ENCODE data around the gene MTHFD2L.

MTHFD2L gene

DNA sequence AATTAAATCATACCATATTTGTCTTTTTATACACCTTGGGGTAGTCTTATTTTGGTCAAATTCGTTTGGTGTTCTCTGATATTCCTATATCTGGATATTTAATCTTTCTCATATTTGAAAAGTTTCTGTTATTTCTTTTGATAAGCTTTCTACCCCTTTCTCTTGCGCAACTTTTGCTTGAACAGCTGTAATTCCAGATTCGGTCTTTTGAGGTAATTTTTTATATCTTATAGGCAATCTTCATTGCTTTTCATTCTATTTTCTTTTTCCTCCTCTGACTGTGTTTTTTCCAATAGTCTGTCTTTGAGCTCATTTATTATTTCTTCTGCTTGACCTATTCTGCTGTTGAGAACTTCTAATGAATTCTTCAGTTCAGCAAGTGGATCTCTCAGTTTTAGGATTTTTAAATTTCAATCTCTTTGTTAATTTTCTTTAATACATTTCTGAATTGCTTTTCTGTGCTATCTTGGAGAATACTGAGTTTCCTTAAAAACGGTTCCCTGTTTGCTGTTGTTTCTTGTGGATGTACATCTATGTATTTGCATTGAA lies 11.3 kb upstream of the MTHFD2L start:
- no peak overlapping the region for H3K9ac ChIP-seq (ENCODE audit: low read length)
- H3K4me3 ChIP-seq (ENCODE audit: low read depth in 1 of 2, low read length in 2 of 2), result no peak overlapping the region
- H3K9me3 ChIP-seq (ENCODE audit: low read length), result no peaks in the 10 kb centered on the region
- no peak overlapping the region for H3K27ac ChIP-seq (ENCODE audit: low read depth, low read length)
- H3K36me3 ChIP-seq (ENCODE audit: insufficient read depth, low read length), result no peaks in the 10 kb centered on the region
- no peaks in the 10 kb centered on the region for H3K4me1 ChIP-seq (ENCODE audit: insufficient read depth, low read length)
- H3K27me3 ChIP-seq (ENCODE audit: control insufficient read depth in 1 of 2, insufficient read depth in 2 of 2, low read length in 2 of 2), result no peaks in the 10 kb centered on the region

DNA sequence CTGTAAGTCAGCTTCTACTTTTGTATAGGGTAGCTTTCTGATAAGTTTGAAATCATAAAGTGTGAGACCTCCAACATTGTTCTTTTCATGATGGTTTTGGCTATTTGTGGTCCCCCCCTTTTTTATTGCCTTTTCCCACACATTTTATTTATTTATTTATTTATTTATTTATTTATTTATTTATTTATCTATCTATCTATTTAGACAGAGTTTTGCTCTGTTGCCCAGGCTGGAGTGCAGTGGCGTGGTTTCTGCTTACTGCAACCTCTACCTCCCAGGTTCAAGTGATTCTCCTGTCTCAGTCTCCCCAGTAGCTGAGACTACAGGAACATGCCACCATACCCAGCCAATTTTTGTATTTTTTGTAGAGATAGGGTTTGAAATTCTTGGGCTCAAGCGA lies 9.7 kb upstream of the MTHFD2L start:
- H3K4me3 ChIP-seq (ENCODE audit: low read depth in 1 of 2, low read length in 2 of 2), result no peak overlapping the region
- H3K9me3 ChIP-seq (ENCODE audit: low read length), result no peaks in the 10 kb centered on the region
- no peaks in the 10 kb centered on the region for H3K36me3 ChIP-seq (ENCODE audit: insufficient read depth, low read length)
- H3K27me3 ChIP-seq (ENCODE audit: control insufficient read depth in 1 of 2, insufficient read depth in 2 of 2, low read length in 2 of 2), result no peaks in the 10 kb centered on the region
- H3K27ac ChIP-seq (ENCODE audit: low read depth, low read length), result no peak overlapping the region
- no peak overlapping the region for H3K9ac ChIP-seq (ENCODE audit: low read length)
- no peaks in the 10 kb centered on the region for H3K4me1 ChIP-seq (ENCODE audit: insufficient read depth, low read length)

DNA sequence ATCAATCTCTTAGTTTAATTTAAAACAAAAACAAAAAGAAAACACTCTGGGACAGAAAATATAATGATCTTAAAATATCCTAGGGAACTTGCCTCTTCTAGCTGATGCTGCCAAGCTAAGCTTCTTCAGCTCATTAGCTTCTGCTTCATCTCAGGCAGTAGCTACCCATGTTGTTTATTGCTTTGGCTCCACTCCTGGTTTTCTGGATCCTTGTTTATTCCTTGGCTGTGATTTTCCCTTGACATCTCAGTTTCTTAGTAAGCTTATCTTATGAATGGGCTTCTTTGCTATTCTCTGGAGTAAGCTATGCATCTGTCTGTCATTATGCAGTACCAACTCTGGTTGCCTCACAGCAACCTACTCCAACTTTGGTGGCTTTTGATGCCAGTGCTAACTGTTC lies 5.1 kb upstream of the MTHFD2L start:
- no peaks in the 10 kb centered on the region for H3K36me3 ChIP-seq (ENCODE audit: insufficient read depth, low read length)
- H3K27ac ChIP-seq (ENCODE audit: low read depth, low read length), result no peak overlapping the region
- H3K9me3 ChIP-seq (ENCODE audit: low read length), result no peaks in the 10 kb centered on the region
- no peaks in the 10 kb centered on the region for H3K27me3 ChIP-seq (ENCODE audit: control insufficient read depth in 1 of 2, insufficient read depth in 2 of 2, low read length in 2 of 2)
- no peak overlapping the region for H3K9ac ChIP-seq (ENCODE audit: low read length)
- no peak overlapping the region for H3K4me3 ChIP-seq (ENCODE audit: low read depth in 1 of 2, low read length in 2 of 2)
- peaks cover 7% of the 10 kb centered on the region for H3K4me1 ChIP-seq (ENCODE audit: insufficient read depth, low read length)

- no peaks in the 10 kb centered on the region for H3K27me3 ChIP-seq (ENCODE audit: control insufficient read depth in 1 of 2, insufficient read depth in 2 of 2, low read length in 2 of 2)
- no peak overlapping the region for H3K9ac ChIP-seq (ENCODE audit: low read length)
- H3K4me3 ChIP-seq (ENCODE audit: low read depth in 1 of 2, low read length in 2 of 2), result no peak overlapping the region
- H3K9me3 ChIP-seq (ENCODE audit: low read length), result no peaks in the 10 kb centered on the region
- H3K4me1 ChIP-seq (ENCODE audit: insufficient read depth, low read length), result peaks cover 17% of the 10 kb centered on the region
- no peaks in the 10 kb centered on the region for H3K36me3 ChIP-seq (ENCODE audit: insufficient read depth, low read length)
- no peak overlapping the region for H3K27ac ChIP-seq (ENCODE audit: low read depth, low read length)
Observed at GRCh38 chr4:74156521-74156920, 1.4 kb upstream of the MTHFD2L start.

DNA sequence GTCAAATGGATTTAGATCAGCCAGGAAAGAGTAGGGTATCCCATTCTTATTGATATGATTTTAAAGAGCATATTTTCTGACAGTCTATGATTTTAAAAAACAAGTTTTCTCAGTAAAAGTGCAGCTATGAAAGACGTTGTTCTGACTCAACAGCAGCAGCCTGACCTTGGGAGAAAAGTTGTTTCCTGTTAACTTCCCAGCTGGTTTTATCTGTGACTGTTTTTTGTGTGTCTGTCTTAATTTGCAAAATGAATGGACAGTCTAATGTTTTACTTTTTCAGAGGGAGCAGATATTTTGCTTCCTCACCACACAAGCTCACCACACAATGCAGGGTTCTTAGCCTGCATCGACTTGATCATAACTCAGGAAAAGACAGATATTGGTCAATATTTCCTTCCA lies 764 bp upstream of the MTHFD2L start:
- Histone ChIP-seq H3K9ac (ENCODE audit: low read length) (peak overlapping the region; percentile 81), H3K27ac (ENCODE audit: low read depth, low read length) (peak overlapping the region; percentile 82), H3K4me3 (ENCODE audit: low read depth in 1 of 2, low read length in 2 of 2) (peak overlapping the region; percentile 56 to 79), H3K4me1 (ENCODE audit: insufficient read depth, low read length) (peaks cover 24% of the 10 kb centered on the region), H3K9me3 (ENCODE audit: low read length) (no peaks in the 10 kb centered on the region), H3K27me3 (ENCODE audit: control insufficient read depth in 1 of 2, insufficient read depth in 2 of 2, low read length in 2 of 2) (no peaks in the 10 kb centered on the region), H3K36me3 (ENCODE audit: insufficient read depth, low read length) (no peaks in the 10 kb centered on the region)

DNA sequence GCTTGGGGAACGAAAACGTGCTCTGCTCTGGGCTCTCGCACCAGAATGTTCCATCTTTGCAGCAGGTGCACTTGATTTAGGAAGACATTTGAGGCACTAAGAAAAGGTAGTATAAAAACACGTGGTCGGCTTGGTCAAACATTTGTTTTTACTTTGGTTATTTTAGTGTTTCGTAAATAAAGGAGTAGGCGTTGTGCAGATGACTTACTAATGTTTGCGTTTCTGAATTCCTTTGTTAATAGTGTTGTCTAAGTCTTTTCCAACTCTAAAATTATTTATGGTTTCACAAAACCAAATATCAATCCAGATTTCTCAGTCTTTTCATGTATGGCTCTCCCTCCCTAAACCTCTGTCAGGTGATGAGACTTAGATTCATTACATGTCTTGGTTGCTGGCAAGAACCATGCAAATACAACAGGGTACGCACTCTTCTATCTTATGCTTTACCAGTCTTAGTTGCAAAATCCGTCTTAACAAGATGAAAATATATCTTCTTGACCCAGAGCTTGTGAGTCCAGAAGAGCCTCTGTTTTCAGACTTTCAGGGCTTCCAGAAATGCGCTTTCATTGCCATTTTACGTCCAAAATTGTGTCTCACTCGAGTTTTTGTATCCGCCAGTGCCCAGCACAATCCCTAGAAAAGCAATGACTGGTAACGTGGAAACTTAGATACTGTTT lies 686 bp downstream of the MTHFD2L start:
- peak overlapping the region; percentile 82 for H3K27ac ChIP-seq (ENCODE audit: low read depth, low read length)

DNA sequence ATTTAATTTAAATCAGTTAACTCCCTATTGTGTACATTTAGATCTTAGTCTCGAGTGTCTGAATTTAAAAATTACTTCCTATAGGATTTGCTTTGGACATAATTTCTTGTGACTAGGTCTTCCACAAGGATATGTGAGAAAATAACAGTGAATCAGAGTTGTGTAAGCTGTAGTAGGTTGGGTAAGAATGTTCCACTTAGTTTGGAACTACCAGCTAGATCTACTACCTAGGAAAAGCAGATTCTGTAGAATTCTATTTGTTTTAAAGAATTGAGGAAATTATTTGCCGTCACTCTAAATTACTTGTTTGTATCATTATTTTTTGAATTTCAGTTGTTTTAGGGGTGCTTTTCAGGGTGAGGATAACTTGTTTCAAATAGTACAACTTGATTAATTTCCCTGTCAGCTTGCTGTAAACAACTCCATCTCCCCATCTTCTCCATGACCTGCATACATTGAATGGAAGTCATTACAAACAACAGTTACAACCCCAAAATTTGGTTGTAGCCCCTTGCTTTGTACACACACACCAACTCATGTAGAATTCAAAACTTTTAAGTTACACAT lies 1.3 kb downstream of the MTHFD2L start:
- no peaks in the 10 kb centered on the region for H3K36me3 ChIP-seq (ENCODE audit: insufficient read depth, low read length)
- H3K27me3 ChIP-seq (ENCODE audit: control insufficient read depth in 1 of 2, insufficient read depth in 2 of 2, low read length in 2 of 2), result no peaks in the 10 kb centered on the region
- H3K27ac ChIP-seq (ENCODE audit: low read depth, low read length), result peak overlapping the region; percentile 82
- H3K9me3 ChIP-seq (ENCODE audit: low read length), result no peaks in the 10 kb centered on the region
- H3K4me1 ChIP-seq (ENCODE audit: insufficient read depth, low read length), result peaks cover 25% of the 10 kb centered on the region
- peak overlapping the region; percentile 6 to 79 for H3K4me3 ChIP-seq (ENCODE audit: low read depth in 1 of 2, low read length in 2 of 2)
- H3K9ac ChIP-seq (ENCODE audit: low read length), result peak overlapping the region; percentile 10

More for the DNA sequence above, 686 bp downstream of the MTHFD2L start:
- no peaks in the 10 kb centered on the region for H3K9me3 ChIP-seq (ENCODE audit: low read length)
- peak overlapping the region; percentile 56 to 79 for H3K4me3 ChIP-seq (ENCODE audit: low read depth in 1 of 2, low read length in 2 of 2)
- no peaks in the 10 kb centered on the region for H3K27me3 ChIP-seq (ENCODE audit: control insufficient read depth in 1 of 2, insufficient read depth in 2 of 2, low read length in 2 of 2)
- no peaks in the 10 kb centered on the region for H3K36me3 ChIP-seq (ENCODE audit: insufficient read depth, low read length)
- H3K9ac ChIP-seq (ENCODE audit: low read length), result peak overlapping the region; percentile 10
- peaks cover 25% of the 10 kb centered on the region for H3K4me1 ChIP-seq (ENCODE audit: insufficient read depth, low read length)

DNA sequence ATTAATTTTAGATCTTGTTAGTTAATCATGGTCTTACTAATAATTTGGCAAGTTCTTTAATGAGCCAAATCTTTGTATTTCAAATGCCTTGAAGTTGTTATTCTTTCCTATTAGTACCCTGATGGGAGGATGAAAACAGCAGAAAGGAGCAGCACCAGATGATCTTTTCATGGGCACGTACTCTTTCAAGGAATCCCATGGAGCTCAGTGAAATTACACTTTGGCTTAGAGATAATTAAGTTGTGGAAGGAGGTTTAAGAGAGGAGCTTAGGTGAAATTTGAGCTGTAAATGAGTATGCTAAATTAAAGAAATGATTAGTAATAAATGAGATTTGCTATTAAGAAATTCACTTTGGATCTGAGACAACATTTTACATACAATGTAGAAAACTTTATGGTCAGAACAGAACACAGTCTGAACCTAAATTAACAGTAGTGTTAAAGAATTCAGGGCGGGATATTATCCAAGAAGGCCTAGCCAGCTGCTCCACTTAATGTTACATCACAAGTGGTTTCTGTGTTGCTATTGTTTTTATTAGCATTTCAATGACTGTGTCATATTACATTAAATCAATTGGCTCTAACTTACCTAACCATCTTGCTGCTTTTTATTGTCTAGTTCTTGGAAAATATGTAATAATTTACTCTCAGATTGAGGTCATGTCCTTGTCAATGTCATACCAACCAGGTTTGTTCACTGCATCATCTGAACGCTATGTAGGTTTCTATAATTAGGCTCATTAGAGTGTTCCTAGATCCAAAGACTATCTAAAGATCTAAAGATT lies 3.9 kb downstream of the MTHFD2L start:
- no peak overlapping the region for H3K27ac ChIP-seq (ENCODE audit: low read depth, low read length)
- peaks cover 25% of the 10 kb centered on the region for H3K4me1 ChIP-seq (ENCODE audit: insufficient read depth, low read length)
- no peaks in the 10 kb centered on the region for H3K27me3 ChIP-seq (ENCODE audit: control insufficient read depth in 1 of 2, insufficient read depth in 2 of 2, low read length in 2 of 2)
- no peaks in the 10 kb centered on the region for H3K9me3 ChIP-seq (ENCODE audit: low read length)
- no peak overlapping the region for H3K4me3 ChIP-seq (ENCODE audit: low read depth in 1 of 2, low read length in 2 of 2)
- H3K9ac ChIP-seq (ENCODE audit: low read length), result no peak overlapping the region
- H3K36me3 ChIP-seq (ENCODE audit: insufficient read depth, low read length), result no peaks in the 10 kb centered on the region

- peaks cover 9% of the 10 kb centered on the region for H3K4me1 ChIP-seq (ENCODE audit: insufficient read depth, low read length)
- no peaks in the 10 kb centered on the region for H3K36me3 ChIP-seq (ENCODE audit: insufficient read depth, low read length)
- H3K4me3 ChIP-seq (ENCODE audit: low read depth in 1 of 2, low read length in 2 of 2), result no peak overlapping the region
- no peaks in the 10 kb centered on the region for H3K9me3 ChIP-seq (ENCODE audit: low read length)
- no peaks in the 10 kb centered on the region for H3K27me3 ChIP-seq (ENCODE audit: control insufficient read depth in 1 of 2, insufficient read depth in 2 of 2, low read length in 2 of 2)
- H3K9ac ChIP-seq (ENCODE audit: low read length), result no peak overlapping the region
- H3K27ac ChIP-seq (ENCODE audit: low read depth, low read length), result no peak overlapping the region
Observed at GRCh38 chr4:74166135-74166534, 8.2 kb downstream of the MTHFD2L start.

GRCh38 chr4:74166818-74167217 lies 8.9 kb downstream of the MTHFD2L start:
- Histone ChIP-seq H3K9ac (ENCODE audit: low read length) (no peak overlapping the region), H3K27ac (ENCODE audit: low read depth, low read length) (no peak overlapping the region), H3K27me3 (ENCODE audit: control insufficient read depth in 1 of 2, insufficient read depth in 2 of 2, low read length in 2 of 2) (no peaks in the 10 kb centered on the region), H3K4me1 (ENCODE audit: insufficient read depth, low read length) (peaks cover 4% of the 10 kb centered on the region), H3K4me3 (ENCODE audit: low read depth in 1 of 2, low read length in 2 of 2) (no peak overlapping the region), H3K9me3 (ENCODE audit: low read length) (no peaks in the 10 kb centered on the region), H3K36me3 (ENCODE audit: insufficient read depth, low read length) (no peaks in the 10 kb centered on the region)

DNA sequence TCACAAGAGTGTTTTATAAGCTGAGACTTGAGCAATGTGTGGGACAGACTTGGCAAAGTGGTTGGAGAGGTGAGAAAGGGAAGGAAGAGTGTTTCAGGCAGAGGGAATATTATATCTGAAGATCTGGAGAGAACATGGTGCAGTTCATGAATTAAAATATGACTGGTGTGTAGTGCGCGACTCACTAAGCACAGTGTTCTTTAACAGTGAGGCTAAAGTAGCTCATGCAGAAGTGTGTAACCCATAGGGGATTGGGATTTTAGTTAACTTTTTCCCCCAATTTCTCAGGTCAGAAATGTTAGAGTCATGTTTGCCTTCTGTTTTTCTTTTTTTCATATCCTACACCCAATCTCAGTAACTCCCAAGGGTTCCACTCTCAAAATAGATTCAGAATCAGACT lies 9.7 kb downstream of the MTHFD2L start:
- Histone ChIP-seq H3K9me3 (ENCODE audit: low read length) (no peaks in the 10 kb centered on the region), H3K27ac (ENCODE audit: low read depth, low read length) (no peak overlapping the region), H3K27me3 (ENCODE audit: control insufficient read depth in 1 of 2, insufficient read depth in 2 of 2, low read length in 2 of 2) (no peaks in the 10 kb centered on the region), H3K36me3 (ENCODE audit: insufficient read depth, low read length) (no peaks in the 10 kb centered on the region), H3K9ac (ENCODE audit: low read length) (no peak overlapping the region), H3K4me1 (ENCODE audit: insufficient read depth, low read length) (no peaks in the 10 kb centered on the region), H3K4me3 (ENCODE audit: low read depth in 1 of 2, low read length in 2 of 2) (no peak overlapping the region)
